Left lung (tissue), 10 donors: ENCODE data around the gene ABCG1. TPM values are rescaled to one million over a fixed set of nuclear protein-coding genes. Genes with fewer than 3 reads are reported as not detected.

Source experiments
- ATAC-seq: fragments of 200-7000 bp; cut with Tn5 transposase; one replicate; pipeline ENCODE4 v1.9.1; 2020; ENCODE audit warnings: moderate library complexity
- DNase-seq, 4 donors: peaks; one replicate each; pipeline ENCODE4 v3.0.0-alpha.2; 2013 to 2020
- H3K27ac ChIP-seq, 2 donors: fragments of 200-600 bp; sonication (generic) in 1 of 2; one replicate each; pipeline versions ENCODE4 v1.5.0 to v1.8.0; 2020 to 2021
- H3K27me3 ChIP-seq, 2 donors: fragments of 200-600 bp; sonication (generic) in 1 of 2; one replicate each; pipeline versions ENCODE4 v1.5.0 to v1.8.0; 2020 to 2021
- H3K36me3 ChIP-seq, 2 donors: fragments of 200-600 bp; sonication (generic) in 1 of 2; one replicate each; pipeline versions ENCODE4 v1.5.0 to v1.8.0; 2020 to 2021
- H3K4me1 ChIP-seq, 2 donors: fragments of 200-600 bp; one replicate each; pipeline ENCODE4 v1.8.0; 2021
- H3K4me3 ChIP-seq, 2 donors: fragments of 200-600 bp; sonication (generic) in 1 of 2; one replicate each; pipeline versions ENCODE4 v1.5.0 to v1.8.0; 2020 to 2021; ENCODE audit warnings: mild to moderate bottlenecking in 1 of 2
- H3K9me3 ChIP-seq, 2 donors: fragments of 200-600 bp; sonication (generic) in 1 of 2; one replicate each; pipeline versions ENCODE4 v1.5.0 to v1.8.0; 2020 to 2021
- intact Hi-C, 2 donors: fragments of 100-400 bp; cut with DNase I; formaldehyde crosslinking; loops; one replicate each; pipeline versions ENCODE4 v1.11.2 to v1.14.2; 2022
- polyA plus RNA-seq, 6 donors: library from polyadenylated mRNA; unstranded; fragments of 120-200 nt; gene quantifications; one replicate each; pipeline ENCODE4 v1.2.1, GENCODE V29; 2013; ENCODE audit not compliant: insufficient read length in 6 of 6
- total RNA-seq, 2 donors: library from RNA; stranded (reverse); fragmentation: NEBNext Ultra II Directional; extraction: Animal tissue kit (Norgen Biotek cat#: 25700); gene quantifications; one replicate each; pipeline ENCODE4 v1.2.1, GENCODE V29; 2021
- TF ChIP-seq, protein P1 (sequence below), 2 donors: fragments of 200-600 bp; sonication (generic) in 1 of 2; IDR thresholded peaks; one replicate each; pipeline versions ENCODE4 v1.5.0 to v1.8.0; 2021; ENCODE audit warnings: antibody characterized with exemption in 2 of 2
- donor health status: DM: no; HTN: yes; CAD: no.
- donor health status: DM: no; HTN: no; CAD: no.

Gene ABCG1
- total and polyA plus RNA-seq, 8 donors: 6.8 to 53.8 (median 10.5) TPM

DNA sequence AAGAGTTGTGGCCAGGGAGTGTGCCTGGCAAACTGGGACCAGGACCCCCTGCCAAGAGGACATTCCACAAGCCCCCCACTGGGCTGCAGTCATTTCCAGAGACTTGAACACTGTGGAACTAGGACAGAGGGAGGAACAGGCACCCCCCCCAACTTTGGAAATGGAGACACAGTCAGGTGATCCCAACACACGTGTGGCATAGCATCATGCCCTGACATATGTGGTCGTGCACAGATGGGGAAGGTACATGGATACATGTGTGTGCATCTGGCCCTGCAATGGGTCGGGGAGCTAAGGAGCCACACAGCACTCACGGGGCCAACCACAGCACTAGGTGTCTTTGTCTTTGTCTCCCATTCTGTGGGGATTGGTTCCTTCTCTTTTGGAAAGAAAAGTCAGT is 102.9 kb downstream of the ABCG1 start:
- Histone ChIP-seq H3K9me3 (no peaks in the 10 kb centered on the region), H3K27me3 (no peaks in the 10 kb centered on the region), H3K4me1 (peaks cover 0 to 15% of the 10 kb centered on the region in 2 donors), H3K36me3 (no peaks in the 10 kb centered on the region), H3K4me3 (no peak overlapping the region), H3K27ac (no peak overlapping the region)
- intact Hi-C loops: no loop called here
- ATAC-seq (no peak), DNase-seq (no peak)
- TF ChIP-seq, protein P1, sequence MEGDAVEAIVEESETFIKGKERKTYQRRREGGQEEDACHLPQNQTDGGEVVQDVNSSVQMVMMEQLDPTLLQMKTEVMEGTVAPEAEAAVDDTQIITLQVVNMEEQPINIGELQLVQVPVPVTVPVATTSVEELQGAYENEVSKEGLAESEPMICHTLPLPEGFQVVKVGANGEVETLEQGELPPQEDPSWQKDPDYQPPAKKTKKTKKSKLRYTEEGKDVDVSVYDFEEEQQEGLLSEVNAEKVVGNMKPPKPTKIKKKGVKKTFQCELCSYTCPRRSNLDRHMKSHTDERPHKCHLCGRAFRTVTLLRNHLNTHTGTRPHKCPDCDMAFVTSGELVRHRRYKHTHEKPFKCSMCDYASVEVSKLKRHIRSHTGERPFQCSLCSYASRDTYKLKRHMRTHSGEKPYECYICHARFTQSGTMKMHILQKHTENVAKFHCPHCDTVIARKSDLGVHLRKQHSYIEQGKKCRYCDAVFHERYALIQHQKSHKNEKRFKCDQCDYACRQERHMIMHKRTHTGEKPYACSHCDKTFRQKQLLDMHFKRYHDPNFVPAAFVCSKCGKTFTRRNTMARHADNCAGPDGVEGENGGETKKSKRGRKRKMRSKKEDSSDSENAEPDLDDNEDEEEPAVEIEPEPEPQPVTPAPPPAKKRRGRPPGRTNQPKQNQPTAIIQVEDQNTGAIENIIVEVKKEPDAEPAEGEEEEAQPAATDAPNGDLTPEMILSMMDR (IDR thresholded peaks at IDR 0.05): no peak

DNA sequence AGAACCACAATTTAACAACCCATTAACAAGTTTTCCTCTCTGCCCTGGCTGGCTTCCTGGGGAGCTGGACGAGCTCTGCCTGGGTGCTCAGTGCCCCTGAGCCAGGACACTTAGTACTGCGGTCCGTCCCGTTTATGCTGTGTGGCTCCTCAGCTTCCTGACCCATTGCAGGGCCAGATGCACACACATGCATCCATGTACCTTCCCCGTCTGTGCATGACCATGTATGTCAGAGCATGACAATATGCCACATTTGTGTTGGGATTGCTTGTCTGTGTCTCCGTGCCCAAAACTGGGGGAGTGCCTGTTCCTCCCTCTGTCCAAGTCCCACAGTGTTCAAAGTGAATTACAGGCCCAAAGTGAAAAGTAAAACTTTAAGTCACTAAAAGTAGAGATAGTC is 106.0 kb downstream of the ABCG1 start:
- H3K36me3 ChIP-seq: no peaks in the 10 kb centered on the region
- H3K27me3 ChIP-seq: no peaks in the 10 kb centered on the region
- ATAC-seq (no peak), DNase-seq (no peak)
- TF ChIP-seq, protein P1 (IDR thresholded peaks at IDR 0.05): no peak
- H3K27ac ChIP-seq: no peak overlapping the region
- intact Hi-C loops: no loop called here
- no peaks in the 10 kb centered on the region for H3K9me3 ChIP-seq
- peaks cover 0 to 4% of the 10 kb centered on the region in 2 donors for H3K4me1 ChIP-seq
- H3K4me3 ChIP-seq: no peak overlapping the region

DNA sequence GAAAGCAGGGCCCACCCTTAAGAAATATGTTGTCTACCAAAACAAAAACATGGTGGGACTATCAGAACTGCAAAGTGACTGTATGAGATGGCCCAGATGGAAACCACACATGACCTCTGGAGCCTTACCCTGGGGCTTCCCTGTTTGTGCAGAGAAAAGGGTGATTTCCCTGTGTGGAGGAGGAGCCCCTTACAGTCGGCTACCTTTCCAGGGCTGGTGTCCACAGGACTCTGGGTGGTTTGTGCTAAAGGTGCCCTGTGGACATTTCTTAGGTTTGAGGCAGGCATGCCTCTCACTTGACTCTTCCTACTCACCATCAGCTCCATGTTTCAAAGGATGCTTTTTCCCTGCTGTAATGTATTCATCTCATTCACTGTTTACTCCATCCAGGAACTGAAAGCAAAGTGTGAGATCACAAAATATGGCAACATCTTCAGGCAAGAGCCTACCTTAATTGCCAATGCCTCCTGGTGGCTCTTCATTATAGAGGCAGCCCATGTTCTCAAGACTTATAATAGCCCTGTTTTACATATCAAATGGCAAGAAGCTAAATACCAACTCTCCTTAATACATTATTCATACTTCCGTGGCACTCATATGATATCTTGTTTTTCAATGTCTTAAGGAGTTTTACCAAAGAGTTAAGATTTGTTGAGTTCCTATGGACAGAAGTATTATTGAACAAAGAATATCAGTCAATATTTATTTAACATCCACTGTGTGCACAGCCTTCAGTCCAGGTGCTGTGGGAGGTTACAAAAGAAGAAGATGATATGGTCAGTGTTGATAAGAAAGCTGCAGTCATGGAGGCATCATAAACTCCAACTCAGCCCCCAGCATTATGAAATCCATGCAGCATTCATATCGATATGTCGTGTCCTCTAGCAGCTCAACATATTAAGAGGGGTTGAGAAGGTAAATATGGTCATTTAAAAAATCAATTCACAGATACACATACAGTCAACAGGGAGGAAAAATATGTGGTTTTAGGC is 111.7 kb downstream of the ABCG1 start:
- H3K4me3 ChIP-seq: no peak overlapping the region
- no peaks in the 10 kb centered on the region for H3K27me3 ChIP-seq
- TF ChIP-seq, protein P1 (IDR thresholded peaks at IDR 0.05): no peak
- H3K4me1 ChIP-seq: no peaks in the 10 kb centered on the region
- intact Hi-C loops: loop anchor here in 1 of 2 donors (10.0 kb wide), 1 partner anchor 104 kb away; no protein-coding TSS in a partner anchor
- H3K27ac ChIP-seq: no peak overlapping the region
- DNase-seq (no peak), ATAC-seq (no peak)
- H3K36me3 ChIP-seq: no peaks in the 10 kb centered on the region
- H3K9me3 ChIP-seq: peaks cover 0 to 10% of the 10 kb centered on the region in 2 donors

DNA sequence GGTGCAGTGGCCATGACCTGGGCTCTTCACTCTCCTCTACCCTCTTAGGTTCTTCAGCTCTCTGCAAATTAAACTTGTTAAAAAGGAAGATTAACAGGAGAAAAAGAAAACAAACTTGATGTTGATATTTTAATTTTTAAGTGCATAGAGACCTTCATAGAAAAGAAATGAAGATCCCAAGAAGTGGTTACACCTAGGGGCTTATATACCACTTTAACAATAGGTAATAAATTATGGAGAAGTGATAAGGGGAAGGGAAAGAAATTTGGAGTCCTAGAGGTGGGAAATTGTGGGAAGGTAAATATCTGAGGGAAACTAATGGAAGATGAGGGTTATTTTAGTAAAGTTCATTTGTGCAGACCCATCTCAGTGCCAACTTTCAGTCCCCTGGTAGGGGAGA is 112.7 kb downstream of the ABCG1 start:
- no peak overlapping the region for H3K4me3 ChIP-seq

More for the DNA sequence above, 112.7 kb downstream of the ABCG1 start:
- ATAC-seq (no peak), DNase-seq (no peak)
- H3K4me1 ChIP-seq: no peaks in the 10 kb centered on the region
- no peak overlapping the region for H3K27ac ChIP-seq
- TF ChIP-seq, protein P1 (IDR thresholded peaks at IDR 0.05): no peak
- H3K36me3 ChIP-seq: no peaks in the 10 kb centered on the region
- intact Hi-C loops: loop anchor here in 1 of 2 donors (10.0 kb wide), 1 partner anchor 103 kb away; no protein-coding TSS in a partner anchor
- H3K9me3 ChIP-seq: peaks cover 0 to 10% of the 10 kb centered on the region in 2 donors
- H3K27me3 ChIP-seq: no peaks in the 10 kb centered on the region
